CD4-positive, alpha-beta memory T cell (primary cell): ENCODE data around the gene SPATA2. TPM values are rescaled to one million over a fixed set of nuclear protein-coding genes. Genes with fewer than 3 reads are reported as not detected.
"Not testable (repeated sequence)": the region's sequence is repeated elsewhere in the genome, so short reads cannot be mapped to it uniquely, and the experiment has no call there.

Source experiments
- CTCF ChIA-PET: fragments of 350-600 bp; sonication (Branson Sonifier 250); formaldehyde crosslinking; loops from one replicate; lab custom pipeline; 2021; ENCODE audit warnings: inconsistent platforms; ENCODE audit not compliant: partially characterized antibody; lab: Charles Lee
- POLR2A ChIA-PET: fragments of 350-600 bp; sonication (Branson Sonifier 250); formaldehyde crosslinking; loops from one replicate; lab custom pipeline; 2021; ENCODE audit not compliant: partially characterized antibody; lab: Charles Lee
- DNase-seq, 5 donors: peaks; one replicate each; pipeline versions ENCODE4 v3.0.0 to v3.0.0-alpha.2; 2020 to 2022; ENCODE audit warnings: mixed read lengths in 1 of 5
- H3K27ac ChIP-seq: one replicate; pipeline ENCODE4 v1.7.0; 2013; ENCODE audit warnings: low read depth, low read length
- H3K27me3 ChIP-seq: 2 replicates; pipeline ENCODE4 v1.7.0; 2013; ENCODE audit warnings: mild to moderate bottlenecking, low read length, moderate library complexity; ENCODE audit not compliant: insufficient read depth
- H3K36me3 ChIP-seq: 2 replicates; pipeline ENCODE4 v1.7.0; 2013; ENCODE audit warnings: mild to moderate bottlenecking, low read length, moderate library complexity; ENCODE audit not compliant: insufficient read depth
- H3K4me1 ChIP-seq: 2 replicates; pipeline ENCODE4 v1.7.0; 2013; ENCODE audit warnings: mild to moderate bottlenecking, low read length, moderate library complexity; ENCODE audit not compliant: insufficient read depth
- H3K4me3 ChIP-seq, 2 donors: one replicate each; pipeline ENCODE4 v1.7.0; 2013; ENCODE audit warnings: low read length in 2 of 2, mild to moderate bottlenecking in 1 of 2
- H3K9me3 ChIP-seq, 2 donors: one replicate each; pipeline ENCODE4 v1.7.0; 2013; ENCODE audit warnings: low read length in 2 of 2, control low read depth in 1 of 2; ENCODE audit not compliant: control insufficient read depth in 1 of 2
- H3K27ac Mint-ChIP-seq, 7 donors: one replicate each; pipeline ENCODE4 v1.8.0; 2020 to 2021; ENCODE audit warnings: mixed read lengths in 7 of 7, mild to moderate bottlenecking in 6 of 7, inconsistent platforms in 3 of 7, moderate library complexity in 3 of 7
- H3K27me3 Mint-ChIP-seq, 2 donors: one replicate each; pipeline ENCODE4 v1.8.0; 2020 to 2021; ENCODE audit warnings: mixed read lengths in 2 of 2
- H3K36me3 Mint-ChIP-seq, 2 donors: one replicate each; pipeline ENCODE4 v1.8.0; 2020 to 2021; ENCODE audit warnings: mixed read lengths in 2 of 2, inconsistent platforms in 1 of 2, mild to moderate bottlenecking in 1 of 2
- H3K4me1 Mint-ChIP-seq, 4 donors: one replicate each; pipeline ENCODE4 v1.8.0; 2020 to 2021; ENCODE audit warnings: mixed read lengths in 4 of 4, mild to moderate bottlenecking in 1 of 4
- H3K4me3 Mint-ChIP-seq, 8 donors: one replicate each; pipeline ENCODE4 v1.8.0; 2020 to 2021; ENCODE audit warnings: mixed read lengths in 8 of 8, mild to moderate bottlenecking in 7 of 8, moderate library complexity in 6 of 8, inconsistent platforms in 3 of 8
- H3K9me3 Mint-ChIP-seq, 8 donors: one replicate each; pipeline ENCODE4 v1.8.0; 2020 to 2021; ENCODE audit warnings: mixed read lengths in 8 of 8, mild to moderate bottlenecking in 5 of 8, inconsistent platforms in 3 of 8, moderate library complexity in 1 of 8
- intact Hi-C: fragments of 100-400 bp; cut with micrococcal nuclease; formaldehyde crosslinking; loops from one replicate; pipeline ENCODE4 v1.15.1; 2023
- polyA plus RNA-seq, 2 donors: library from polyadenylated mRNA; unstranded; fragments of 300-500 nt; fragmentation: Illumina TruSeq; gene quantifications; one replicate each; pipeline ENCODE4 v1.2.3, GENCODE V29; 2021
- total RNA-seq, 2 experiments: library from RNA; stranded (reverse); gene quantifications; one replicate each; pipeline ENCODE4 v1.2.3, GENCODE V29; 2021

The SPATA2 gene
- total and polyA plus RNA-seq, 4 experiments from 2014 or later = 2.6 to 9.3 (median 7.8) TPM

GRCh38 chr20:49904440-49905214 lies 10.7 kb downstream of the SPATA2 start:
- DNase-seq = no peak
- no peak overlapping the region for H3K27ac Mint-ChIP-seq

GRCh38 chr20:49901588-49901987 lies 13.7 kb downstream of the SPATA2 start:
- Histone ChIP-seq H3K4me1 (no peaks in the 10 kb centered on the region), H3K36me3 (peaks cover 11% of the 10 kb centered on the region), H3K4me3 (no peak overlapping the region), H3K27me3 (no peaks in the 10 kb centered on the region), H3K9me3 (no peaks in the 10 kb centered on the region), H3K27ac (no peak overlapping the region)
- H3K36me3 Mint-ChIP-seq = peaks cover 33 to 37% of the 10 kb centered on the region in 2 donors
- no peak for DNase-seq
- CTCF ChIA-PET = no interaction called here
- no peaks in the 10 kb centered on the region for H3K9me3 Mint-ChIP-seq
- no peak overlapping the region for H3K27ac Mint-ChIP-seq
- H3K4me3 Mint-ChIP-seq = no peak overlapping the region
- peaks cover 0 to 6% (median 0%) of the 10 kb centered on the region in 4 donors for H3K4me1 Mint-ChIP-seq
- POLR2A ChIA-PET = no interaction called here
- intact Hi-C loops = no loop called here
- H3K27me3 Mint-ChIP-seq = no peaks in the 10 kb centered on the region

More at GRCh38 chr20:49904440-49905214, 10.7 kb downstream of the SPATA2 start:
- Mint-ChIP-seq H3K9me3 (no peaks in the 10 kb centered on the region), H3K4me3 (no peak overlapping the region), H3K36me3 (peaks cover 38 to 55% of the 10 kb centered on the region in 2 donors), H3K4me1 (peaks cover 0 to 6% (median 1%) of the 10 kb centered on the region in 4 donors), H3K27me3 (no peaks in the 10 kb centered on the region)
- no peaks in the 10 kb centered on the region for H3K9me3 ChIP-seq
- intact Hi-C loops = no loop called here
- H3K4me3 ChIP-seq = no peak overlapping the region
- peaks cover 28% of the 10 kb centered on the region for H3K36me3 ChIP-seq
- no peaks in the 10 kb centered on the region for H3K4me1 ChIP-seq
- POLR2A ChIA-PET = no interaction called here
- no peak overlapping the region for H3K27ac ChIP-seq
- H3K27me3 ChIP-seq = no peaks in the 10 kb centered on the region
- CTCF ChIA-PET = interaction anchor here (0.6 to 1.9 kb wide), 5 partner anchors 9 to 16 kb away, joined by 3 to 5 read pairs (median 3); partner anchors contain the start of gene SPATA2

GRCh38 chr20:49899541-49900383 lies 15.6 kb downstream of the SPATA2 start:
- ChIA-PET POLR2A (no interaction called here), CTCF (interaction anchor here (1.6 to 1.9 kb wide), 2 partner anchors 11 to 16 kb away, joined by 4 to 5 read pairs; no protein-coding TSS in a partner anchor)
- Histone ChIP-seq H3K9me3 (no peaks in the 10 kb centered on the region), H3K4me1 (peaks cover 3% of the 10 kb centered on the region), H3K36me3 (no peaks in the 10 kb centered on the region), H3K27me3 (no peaks in the 10 kb centered on the region), H3K4me3 (no peak overlapping the region), H3K27ac (no peak overlapping the region)
- Mint-ChIP-seq H3K36me3 (peaks cover 23 to 25% of the 10 kb centered on the region in 2 donors), H3K9me3 (no peaks in the 10 kb centered on the region), H3K4me3 (no peak overlapping the region), H3K4me1 (peaks cover 0 to 3% (median under 1%) of the 10 kb centered on the region in 4 donors), H3K27ac (peak overlapping the region in 1 of 7 donors; percentile 31), H3K27me3 (no peaks in the 10 kb centered on the region)
- DNase-seq = no peak
- intact Hi-C loops = no loop called here

- Mint-ChIP-seq H3K4me3 (no peak overlapping the region), H3K27ac (no peak overlapping the region)
- CTCF ChIA-PET = interaction anchor here (1.1 to 1.4 kb wide), 2 partner anchors 9 to 355 kb away, joined by 3 to 4 read pairs; no protein-coding TSS in a partner anchor
These were observed 19.1 kb downstream of the SPATA2 start for GRCh38 chr20:49896204-49896603.

GRCh38 chr20:49895474-49896093 lies 19.7 kb downstream of the SPATA2 start:
- peaks cover 23% of the 10 kb centered on the region for H3K4me1 ChIP-seq
- H3K27ac Mint-ChIP-seq, DNase-seq, H3K36me3 Mint-ChIP-seq, H3K36me3 ChIP-seq, H3K27ac ChIP-seq, H3K9me3 Mint-ChIP-seq, H3K27me3 ChIP-seq, H3K4me3 Mint-ChIP-seq, intact Hi-C loops, H3K4me3 ChIP-seq, H3K9me3 ChIP-seq, H3K27me3 Mint-ChIP-seq, POLR2A ChIA-PET: not testable (repeated sequence)
- peaks cover 10 to 25% (median 17%) of the 10 kb centered on the region in 4 donors for H3K4me1 Mint-ChIP-seq
- CTCF ChIA-PET = interaction anchor here (0.7 kb wide), 1 partner anchor 9 kb away, joined by 3 read pairs; no protein-coding TSS in a partner anchor

More at GRCh38 chr20:49896204-49896603, 19.1 kb downstream of the SPATA2 start:
- Mint-ChIP-seq H3K36me3 (peaks cover 3 to 9% of the 10 kb centered on the region in 2 donors), H3K27me3 (no peaks in the 10 kb centered on the region), H3K4me1 (peaks cover 10 to 25% (median 17%) of the 10 kb centered on the region in 4 donors), H3K9me3 (no peaks in the 10 kb centered on the region)
- DNase-seq = no peak
- H3K36me3 ChIP-seq = no peaks in the 10 kb centered on the region
- no peaks in the 10 kb centered on the region for H3K27me3 ChIP-seq
- intact Hi-C loops = no loop called here
- no peaks in the 10 kb centered on the region for H3K9me3 ChIP-seq
- no peak overlapping the region for H3K27ac ChIP-seq
- H3K4me1 ChIP-seq = peaks cover 23% of the 10 kb centered on the region
- POLR2A ChIA-PET = no interaction called here
- no peak overlapping the region for H3K4me3 ChIP-seq

- no peak overlapping the region for H3K27ac ChIP-seq
- H3K9me3 ChIP-seq = no peaks in the 10 kb centered on the region
- Mint-ChIP-seq H3K27ac (peak overlapping the region in 5 of 7 donors; percentile 10 to 91 (median 32)), H3K9me3 (no peaks in the 10 kb centered on the region), H3K4me3 (peak overlapping the region; percentile 65 to 78 (median 73)), H3K27me3 (no peaks in the 10 kb centered on the region), H3K4me1 (peaks cover 10 to 25% (median 17%) of the 10 kb centered on the region in 4 donors), H3K36me3 (peaks cover 8 to 12% of the 10 kb centered on the region in 2 donors)
- DNase-seq = no peak
- ChIA-PET POLR2A (no interaction called here), CTCF (interaction anchor here (2.4 kb wide), 1 partner anchor 285 kb away, joined by 7 read pairs; no protein-coding TSS in a partner anchor)
- H3K4me1 ChIP-seq = peaks cover 23% of the 10 kb centered on the region
- intact Hi-C loops = loop anchor here (5.0 kb wide), 1 partner anchor 33 kb away; no protein-coding TSS in a partner anchor
- no peaks in the 10 kb centered on the region for H3K27me3 ChIP-seq
- no peak overlapping the region for H3K4me3 ChIP-seq
- H3K36me3 ChIP-seq = no peaks in the 10 kb centered on the region
These were observed 21.3 kb downstream of the SPATA2 start for GRCh38 chr20:49894073-49894470.
